ENCODE results near the gene MCC. TPM values are rescaled to one million over a fixed set of nuclear protein-coding genes. Genes with fewer than 3 reads are reported as not detected.

MCC gene
- total and polyA plus RNA-seq, 2 experiments from 2014 or later = 8.3 to 31.5 TPM

GRCh38 chr5:113354055-113354454, 134.2 kb downstream of the MCC start:
- H3K79me2 ChIP-seq = no peaks in the 10 kb centered on the region
- H3K27me3 ChIP-seq = no peaks in the 10 kb centered on the region
- no peaks in the 10 kb centered on the region for H3K4me1 ChIP-seq (ENCODE audit: insufficient read depth)
- no peaks in the 10 kb centered on the region for H4K20me1 ChIP-seq (ENCODE audit: insufficient read depth, poor library complexity, severe bottlenecking)
- H3K9me3 ChIP-seq (ENCODE audit: low read depth) = no peaks in the 10 kb centered on the region
- H3K4me3 ChIP-seq = no peak overlapping the region
- TF ChIP-seq, protein P1, sequence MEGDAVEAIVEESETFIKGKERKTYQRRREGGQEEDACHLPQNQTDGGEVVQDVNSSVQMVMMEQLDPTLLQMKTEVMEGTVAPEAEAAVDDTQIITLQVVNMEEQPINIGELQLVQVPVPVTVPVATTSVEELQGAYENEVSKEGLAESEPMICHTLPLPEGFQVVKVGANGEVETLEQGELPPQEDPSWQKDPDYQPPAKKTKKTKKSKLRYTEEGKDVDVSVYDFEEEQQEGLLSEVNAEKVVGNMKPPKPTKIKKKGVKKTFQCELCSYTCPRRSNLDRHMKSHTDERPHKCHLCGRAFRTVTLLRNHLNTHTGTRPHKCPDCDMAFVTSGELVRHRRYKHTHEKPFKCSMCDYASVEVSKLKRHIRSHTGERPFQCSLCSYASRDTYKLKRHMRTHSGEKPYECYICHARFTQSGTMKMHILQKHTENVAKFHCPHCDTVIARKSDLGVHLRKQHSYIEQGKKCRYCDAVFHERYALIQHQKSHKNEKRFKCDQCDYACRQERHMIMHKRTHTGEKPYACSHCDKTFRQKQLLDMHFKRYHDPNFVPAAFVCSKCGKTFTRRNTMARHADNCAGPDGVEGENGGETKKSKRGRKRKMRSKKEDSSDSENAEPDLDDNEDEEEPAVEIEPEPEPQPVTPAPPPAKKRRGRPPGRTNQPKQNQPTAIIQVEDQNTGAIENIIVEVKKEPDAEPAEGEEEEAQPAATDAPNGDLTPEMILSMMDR (IDR thresholded peaks at IDR 0.05; ENCODE audit: poor library complexity) = no peak
- no peak for TF ChIP-seq EZH2 (IDR thresholded peaks at IDR 0.05; ENCODE audit: borderline replicate concordance)
- TF ChIP-seq EZH2phosphoT487 (IDR thresholded peaks at IDR 0.05; ENCODE audit: low read depth, severe bottlenecking, unreplicated experiment) = no peak
- no peaks in the 10 kb centered on the region for H3K9me2 ChIP-seq (replicated peaks; ENCODE audit: insufficient read depth)
- no peak overlapping the region for H3K4me2 ChIP-seq
- H3K27ac ChIP-seq = no peak overlapping the region
- H3K36me3 ChIP-seq (replicated peaks; ENCODE audit: insufficient read depth, low read depth) = no peaks in the 10 kb centered on the region
- no peak for DNase-seq (ENCODE audit: low spot score)
- no peak overlapping the region for H2AFZ ChIP-seq
- 91% methylated on average over 1 of the region's 1 CpG for WGBS (ENCODE audit: low lambda C conversion rate, missing lambda C conversion rate)

DNA sequence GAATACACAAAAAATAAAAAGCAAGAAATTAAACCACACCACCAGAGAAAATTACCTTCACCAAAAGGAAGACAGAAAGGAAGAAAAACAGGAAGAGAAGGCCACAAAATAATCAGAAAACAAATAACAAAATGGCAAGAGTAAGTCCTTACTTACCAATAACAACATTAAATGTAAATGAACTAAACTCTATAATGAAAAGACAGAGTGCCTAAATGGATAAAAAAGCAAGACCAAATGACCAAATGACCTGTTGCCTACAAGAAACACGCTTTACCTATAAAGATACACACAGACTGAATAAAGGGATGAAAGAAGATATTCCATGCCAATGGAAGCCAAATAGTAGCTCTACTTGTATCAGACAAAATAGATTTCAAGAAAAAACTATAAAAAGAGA, 140.7 kb downstream of the MCC start:
- H3K36me3 ChIP-seq (replicated peaks; ENCODE audit: insufficient read depth, low read depth) = no peaks in the 10 kb centered on the region
- 96% methylated on average over 1 of the region's 1 CpG for WGBS (ENCODE audit: low lambda C conversion rate, missing lambda C conversion rate)
- no peak for DNase-seq (ENCODE audit: low spot score)
- H3K27ac ChIP-seq = no peak overlapping the region
- H4K20me1 ChIP-seq (ENCODE audit: insufficient read depth, poor library complexity, severe bottlenecking) = no peaks in the 10 kb centered on the region
- H3K4me1 ChIP-seq (ENCODE audit: insufficient read depth) = peaks cover 5% of the 10 kb centered on the region
- H3K4me2 ChIP-seq = no peak overlapping the region
- H2AFZ ChIP-seq = no peak overlapping the region
- no peak overlapping the region for H3K4me3 ChIP-seq
- no peaks in the 10 kb centered on the region for H3K9me3 ChIP-seq (ENCODE audit: low read depth)
- H3K79me2 ChIP-seq = no peaks in the 10 kb centered on the region
- TF ChIP-seq EZH2 (IDR thresholded peaks at IDR 0.05; ENCODE audit: borderline replicate concordance) = no peak
- TF ChIP-seq EZH2phosphoT487 (IDR thresholded peaks at IDR 0.05; ENCODE audit: low read depth, severe bottlenecking, unreplicated experiment) = no peak
- TF ChIP-seq, protein P1 (IDR thresholded peaks at IDR 0.05; ENCODE audit: poor library complexity) = no peak
- no peaks in the 10 kb centered on the region for H3K9me2 ChIP-seq (replicated peaks; ENCODE audit: insufficient read depth)
- no peaks in the 10 kb centered on the region for H3K27me3 ChIP-seq

- no peaks in the 10 kb centered on the region for H3K27me3 ChIP-seq
- WGBS (ENCODE audit: low lambda C conversion rate, missing lambda C conversion rate) = 89% methylated on average over 5 of the region's 5 CpGs
- no peaks in the 10 kb centered on the region for H3K79me2 ChIP-seq
- H3K9me2 ChIP-seq (replicated peaks; ENCODE audit: insufficient read depth) = no peaks in the 10 kb centered on the region
- no peak overlapping the region for H3K4me3 ChIP-seq
- no peaks in the 10 kb centered on the region for H3K36me3 ChIP-seq (replicated peaks; ENCODE audit: insufficient read depth, low read depth)
- no peak overlapping the region for H2AFZ ChIP-seq
- DNase-seq (ENCODE audit: low spot score) = no peak
- H3K9me3 ChIP-seq (ENCODE audit: low read depth) = no peaks in the 10 kb centered on the region
- peaks cover 5% of the 10 kb centered on the region for H3K4me1 ChIP-seq (ENCODE audit: insufficient read depth)
- no peaks in the 10 kb centered on the region for H4K20me1 ChIP-seq (ENCODE audit: insufficient read depth, poor library complexity, severe bottlenecking)
- no peak overlapping the region for H3K27ac ChIP-seq
- no peak overlapping the region for H3K4me2 ChIP-seq
- TF ChIP-seq EZH2 (IDR thresholded peaks at IDR 0.05; ENCODE audit: borderline replicate concordance) (no peak), EZH2phosphoT487 (IDR thresholded peaks at IDR 0.05; ENCODE audit: low read depth, severe bottlenecking, unreplicated experiment) (no peak)
- TF ChIP-seq, protein P1 (IDR thresholded peaks at IDR 0.05; ENCODE audit: poor library complexity) = no peak
These were observed 143.0 kb downstream of the MCC start for GRCh38 chr5:113344973-113345940.

All from hepatocyte (in vitro differentiated cells).